CD8-positive, alpha-beta memory T cell (primary cell): Measurements from ENCODE around the gene PARD3. TPM values are rescaled to one million over a fixed set of nuclear protein-coding genes. Genes with fewer than 3 reads are reported as not detected.

ENCODE experiments used
- CTCF ChIA-PET: fragments of 350-600 bp; sonication (Branson Sonifier 250); formaldehyde crosslinking; loops from one replicate; lab custom pipeline; 2021; ENCODE audit warnings: antibody characterized with exemption; lab: Charles Lee
- POLR2A ChIA-PET: fragments of 350-600 bp; sonication (Branson Sonifier 250); formaldehyde crosslinking; loops from one replicate; lab custom pipeline; 2021; ENCODE audit warnings: antibody characterized with exemption; lab: Charles Lee
- DNase-seq, 5 donors: peaks; one replicate each; pipeline versions ENCODE4 v3.0.0 to v3.0.0-alpha.2; 2020 to 2022; ENCODE audit warnings: mixed read lengths in 1 of 5
- H3K27ac ChIP-seq: one replicate; pipeline ENCODE4 v1.7.0; 2013; ENCODE audit warnings: low read depth, mild to moderate bottlenecking, low read length, moderate library complexity
- H3K27me3 ChIP-seq: 2 replicates; pipeline ENCODE4 v1.7.0; 2013; ENCODE audit warnings: low read length, mild to moderate bottlenecking; ENCODE audit not compliant: insufficient read depth, poor library complexity, severe bottlenecking
- H3K36me3 ChIP-seq: 2 replicates; pipeline ENCODE4 v1.7.0; 2013; ENCODE audit warnings: mild to moderate bottlenecking, low read length, moderate library complexity; ENCODE audit not compliant: insufficient read depth
- H3K4me1 ChIP-seq: 2 replicates; pipeline ENCODE4 v1.7.0; 2013; ENCODE audit warnings: mild to moderate bottlenecking, low read length, moderate library complexity; ENCODE audit not compliant: insufficient read depth
- H3K4me3 ChIP-seq: 2 replicates; pipeline ENCODE4 v1.7.0; 2013; ENCODE audit warnings: mild to moderate bottlenecking, low read length
- H3K9me3 ChIP-seq: 2 replicates; pipeline ENCODE4 v1.7.0; 2013; ENCODE audit warnings: mild to moderate bottlenecking, low read length
- H3K27ac Mint-ChIP-seq, 8 donors: one replicate each; pipeline ENCODE4 v1.8.0; 2020 to 2021; ENCODE audit warnings: mixed read lengths in 8 of 8, mild to moderate bottlenecking in 6 of 8, inconsistent platforms in 3 of 8, moderate library complexity in 3 of 8
- H3K27me3 Mint-ChIP-seq, 2 donors: one replicate each; pipeline ENCODE4 v1.8.0; 2020 to 2021; ENCODE audit warnings: mixed read lengths in 2 of 2, mild to moderate bottlenecking in 1 of 2, moderate library complexity in 1 of 2
- H3K36me3 Mint-ChIP-seq, 3 donors: one replicate each; pipeline ENCODE4 v1.8.0; 2020 to 2021; ENCODE audit warnings: mixed read lengths in 3 of 3, inconsistent platforms in 1 of 3, mild to moderate bottlenecking in 1 of 3
- H3K4me1 Mint-ChIP-seq, 3 donors: one replicate each; pipeline ENCODE4 v1.8.0; 2020 to 2021; ENCODE audit warnings: mixed read lengths in 3 of 3, inconsistent platforms in 1 of 3, mild to moderate bottlenecking in 1 of 3
- H3K4me3 Mint-ChIP-seq, 7 donors: one replicate each; pipeline ENCODE4 v1.8.0; 2020 to 2021; ENCODE audit warnings: mixed read lengths in 7 of 7, mild to moderate bottlenecking in 6 of 7, moderate library complexity in 4 of 7, inconsistent platforms in 2 of 7
- H3K9me3 Mint-ChIP-seq, 5 donors: one replicate each; pipeline ENCODE4 v1.8.0; 2020 to 2022; ENCODE audit warnings: mixed read lengths in 5 of 5, mild to moderate bottlenecking in 3 of 5, moderate library complexity in 2 of 5, inconsistent platforms in 1 of 5
- polyA plus RNA-seq: library from polyadenylated mRNA; unstranded; fragments of 300-500 nt; fragmentation: Illumina TruSeq; gene quantifications from one replicate; pipeline ENCODE4 v1.2.3, GENCODE V29; 2021
- total RNA-seq, 2 experiments: library from RNA; stranded (reverse); gene quantifications; one replicate each; pipeline ENCODE4 v1.2.3, GENCODE V29; 2021

The PARD3 gene
- total and polyA plus RNA-seq, 3 experiments from 2014 or later, result 0.27 to 0.46 TPM; not detected in 1

DNA sequence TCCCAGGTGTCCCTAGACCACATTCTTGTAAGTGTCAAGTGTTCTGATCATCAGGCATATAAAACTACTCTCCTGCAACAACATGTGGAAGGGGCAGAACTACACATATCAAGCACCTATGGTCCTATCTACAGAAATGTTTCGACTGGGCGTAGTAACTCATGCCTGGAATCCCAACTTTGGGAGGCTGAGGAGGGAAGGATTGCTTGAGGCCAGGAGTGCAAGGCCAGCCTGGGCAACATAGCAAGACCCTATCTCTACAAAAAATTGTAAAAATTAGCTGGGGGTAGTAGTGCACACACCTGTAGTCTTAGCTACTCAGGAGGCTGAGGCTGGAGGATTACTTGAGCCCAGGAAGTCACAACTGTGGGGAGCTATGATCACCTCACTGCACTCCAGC, 244.2 kb downstream of the PARD3 start:
- H3K4me3 ChIP-seq, result no peak overlapping the region
- H3K27me3 Mint-ChIP-seq, result peaks cover 0 to 4% of the 10 kb centered on the region in 2 donors
- H3K27ac ChIP-seq, result no peak overlapping the region
- H3K4me1 ChIP-seq, result no peaks in the 10 kb centered on the region
- no peaks in the 10 kb centered on the region for H3K9me3 Mint-ChIP-seq
- H3K9me3 ChIP-seq, result no peaks in the 10 kb centered on the region
- no peaks in the 10 kb centered on the region for H3K36me3 Mint-ChIP-seq
- H3K27ac Mint-ChIP-seq, result no peak overlapping the region
- H3K4me3 Mint-ChIP-seq, result no peak overlapping the region
- POLR2A ChIA-PET, result no interaction called here
- no peaks in the 10 kb centered on the region for H3K36me3 ChIP-seq
- DNase-seq, result no peak
- CTCF ChIA-PET, result no interaction called here
- no peaks in the 10 kb centered on the region for H3K4me1 Mint-ChIP-seq
- H3K27me3 ChIP-seq, result no peaks in the 10 kb centered on the region

DNA sequence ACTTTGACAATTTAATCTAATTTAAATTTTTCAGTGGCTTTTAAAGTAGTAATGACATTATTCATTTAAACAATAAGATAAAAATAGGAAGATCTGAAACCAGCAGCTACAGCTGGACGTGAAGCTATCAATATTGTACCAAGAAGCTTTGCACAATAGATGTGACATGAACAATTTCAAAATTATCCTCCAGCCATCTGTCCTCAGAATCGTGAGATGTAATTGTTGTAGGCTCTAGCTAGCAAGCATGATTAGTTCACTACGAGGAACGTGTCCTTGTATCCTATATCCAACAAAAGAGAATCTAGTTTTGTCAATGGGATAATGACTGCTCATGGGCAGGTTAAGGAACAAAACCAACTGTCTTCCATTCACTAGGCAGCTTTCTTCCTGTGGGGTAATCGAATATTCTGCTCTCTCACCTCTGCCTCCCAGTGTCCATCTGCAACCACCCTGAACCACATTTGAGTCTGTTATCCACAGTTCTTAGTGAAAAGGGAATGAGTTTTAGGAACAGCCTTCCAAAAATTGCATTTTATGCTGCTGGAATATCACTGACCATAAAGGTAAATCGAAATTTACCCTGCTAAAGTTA, 247.3 kb downstream of the PARD3 start:
- Histone ChIP-seq H3K4me1 (no peaks in the 10 kb centered on the region), H3K9me3 (no peaks in the 10 kb centered on the region), H3K36me3 (no peaks in the 10 kb centered on the region), H3K4me3 (no peak overlapping the region), H3K27ac (no peak overlapping the region), H3K27me3 (no peaks in the 10 kb centered on the region)
- no peak overlapping the region for H3K4me3 Mint-ChIP-seq
- no peak for DNase-seq
- peaks cover 0 to 5% of the 10 kb centered on the region in 2 donors for H3K27me3 Mint-ChIP-seq
- H3K27ac Mint-ChIP-seq, result no peak overlapping the region
- ChIA-PET POLR2A (no interaction called here), CTCF (no interaction called here)
- H3K36me3 Mint-ChIP-seq, result no peaks in the 10 kb centered on the region
- H3K4me1 Mint-ChIP-seq, result no peaks in the 10 kb centered on the region
- no peaks in the 10 kb centered on the region for H3K9me3 Mint-ChIP-seq

GRCh38 chr10:34565934-34566333, 249.2 kb downstream of the PARD3 start:
- Mint-ChIP-seq H3K9me3 (no peaks in the 10 kb centered on the region), H3K4me1 (no peaks in the 10 kb centered on the region), H3K27ac (no peak overlapping the region), H3K4me3 (no peak overlapping the region), H3K27me3 (peaks cover 0 to 5% of the 10 kb centered on the region in 2 donors), H3K36me3 (no peaks in the 10 kb centered on the region)
- H3K9me3 ChIP-seq, result no peaks in the 10 kb centered on the region
- no peak overlapping the region for H3K4me3 ChIP-seq
- POLR2A ChIA-PET, result no interaction called here
- H3K36me3 ChIP-seq, result no peaks in the 10 kb centered on the region
- H3K27ac ChIP-seq, result no peak overlapping the region
- no peaks in the 10 kb centered on the region for H3K4me1 ChIP-seq
- no peak for DNase-seq
- H3K27me3 ChIP-seq, result no peaks in the 10 kb centered on the region
- CTCF ChIA-PET, result no interaction called here

DNA sequence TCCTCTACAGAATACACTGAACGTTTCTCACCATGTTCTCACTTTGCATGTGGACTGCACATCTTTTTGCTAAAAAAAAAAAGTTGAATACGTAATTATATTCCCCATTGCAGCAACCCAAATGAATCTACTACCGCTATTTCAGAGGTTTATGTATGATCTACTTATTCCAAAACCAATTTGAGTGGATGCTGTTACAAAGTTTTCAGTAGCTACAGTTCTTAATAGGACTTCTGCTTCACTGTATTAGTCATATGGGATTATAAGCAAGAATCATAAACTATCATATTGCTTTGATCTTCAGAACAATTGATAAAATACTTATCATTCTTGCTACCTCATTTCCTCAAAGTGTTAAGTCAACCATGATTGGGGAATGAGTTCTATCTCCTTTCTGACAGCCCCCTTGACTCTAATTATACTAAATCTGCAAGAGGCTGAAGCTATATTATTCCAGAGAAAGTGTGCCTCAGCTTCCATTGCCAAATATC, 257.0 kb downstream of the PARD3 start:
- H3K27ac Mint-ChIP-seq, result no peak overlapping the region
- Histone ChIP-seq H3K27ac (no peak overlapping the region), H3K4me3 (no peak overlapping the region), H3K36me3 (no peaks in the 10 kb centered on the region), H3K9me3 (no peaks in the 10 kb centered on the region), H3K4me1 (no peaks in the 10 kb centered on the region), H3K27me3 (no peaks in the 10 kb centered on the region)
- H3K9me3 Mint-ChIP-seq, result peaks cover 0 to 5% (median 0%) of the 10 kb centered on the region in 5 donors
- POLR2A ChIA-PET, result no interaction called here
- H3K36me3 Mint-ChIP-seq, result no peaks in the 10 kb centered on the region
- no peaks in the 10 kb centered on the region for H3K27me3 Mint-ChIP-seq
- CTCF ChIA-PET, result no interaction called here
- no peak for DNase-seq
- H3K4me1 Mint-ChIP-seq, result no peaks in the 10 kb centered on the region
- H3K4me3 Mint-ChIP-seq, result no peak overlapping the region

DNA sequence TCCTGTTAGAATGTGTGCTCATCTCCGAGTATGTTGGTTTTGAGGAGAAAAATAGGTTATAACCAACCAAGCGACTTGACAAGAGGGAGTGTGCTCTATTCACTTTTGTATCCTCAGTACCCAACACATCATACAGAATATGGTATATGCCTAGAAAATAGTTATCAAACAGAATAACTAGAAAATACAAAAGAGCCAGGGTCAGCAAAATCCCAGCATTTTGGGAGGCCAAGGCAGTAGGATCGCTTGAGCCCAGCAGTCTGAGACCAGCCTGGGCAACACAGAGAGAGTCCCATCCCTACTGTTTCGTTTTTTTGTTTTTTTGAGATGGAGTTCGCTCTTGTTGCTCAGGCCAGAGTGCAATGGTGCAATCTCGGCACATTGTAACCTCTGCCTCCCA, 257.9 kb downstream of the PARD3 start:
- Mint-ChIP-seq H3K27ac (no peak overlapping the region), H3K36me3 (no peaks in the 10 kb centered on the region), H3K4me1 (no peaks in the 10 kb centered on the region), H3K27me3 (no peaks in the 10 kb centered on the region), H3K9me3 (peaks cover 0 to 5% (median 0%) of the 10 kb centered on the region in 5 donors), H3K4me3 (no peak overlapping the region)
- DNase-seq, result no peak
- Histone ChIP-seq H3K27ac (no peak overlapping the region), H3K27me3 (no peaks in the 10 kb centered on the region), H3K4me1 (no peaks in the 10 kb centered on the region), H3K36me3 (no peaks in the 10 kb centered on the region), H3K9me3 (no peaks in the 10 kb centered on the region), H3K4me3 (no peak overlapping the region)
- POLR2A ChIA-PET, result no interaction called here
- CTCF ChIA-PET, result no interaction called here

DNA sequence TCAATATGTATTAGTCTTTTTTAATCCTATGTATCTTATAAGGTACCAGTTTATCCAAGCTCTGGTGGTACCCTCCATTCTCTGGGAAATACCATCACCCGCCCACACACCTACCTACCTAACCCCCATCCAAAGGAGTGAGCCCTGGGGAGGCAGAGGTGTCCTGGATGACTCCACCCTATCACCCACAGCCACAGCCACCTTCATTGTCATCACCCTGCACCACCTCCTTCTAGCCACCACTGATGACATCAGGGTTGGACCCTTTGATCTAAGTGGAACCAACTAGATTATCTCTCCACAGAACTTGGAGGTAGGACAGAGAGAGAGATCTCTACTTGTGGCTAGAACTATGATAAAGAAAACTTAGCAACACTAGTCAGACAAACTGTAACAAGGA, 259.4 kb downstream of the PARD3 start:
- POLR2A ChIA-PET, result no interaction called here
- H3K9me3 Mint-ChIP-seq, result peaks cover 0 to 5% (median 0%) of the 10 kb centered on the region in 5 donors
- H3K36me3 Mint-ChIP-seq, result no peaks in the 10 kb centered on the region
- no peaks in the 10 kb centered on the region for H3K36me3 ChIP-seq
- H3K4me3 ChIP-seq, result no peak overlapping the region
- H3K4me1 Mint-ChIP-seq, result no peaks in the 10 kb centered on the region
- no peak overlapping the region for H3K4me3 Mint-ChIP-seq
- no peaks in the 10 kb centered on the region for H3K4me1 ChIP-seq
- no peaks in the 10 kb centered on the region for H3K9me3 ChIP-seq
- CTCF ChIA-PET, result no interaction called here
- peak in 1 of 5 donors; percentile 29 for DNase-seq
- no peak overlapping the region for H3K27ac ChIP-seq
- H3K27ac Mint-ChIP-seq, result peak overlapping the region in 2 of 8 donors; percentile 38 to 66
- no peaks in the 10 kb centered on the region for H3K27me3 ChIP-seq
- no peaks in the 10 kb centered on the region for H3K27me3 Mint-ChIP-seq

DNA sequence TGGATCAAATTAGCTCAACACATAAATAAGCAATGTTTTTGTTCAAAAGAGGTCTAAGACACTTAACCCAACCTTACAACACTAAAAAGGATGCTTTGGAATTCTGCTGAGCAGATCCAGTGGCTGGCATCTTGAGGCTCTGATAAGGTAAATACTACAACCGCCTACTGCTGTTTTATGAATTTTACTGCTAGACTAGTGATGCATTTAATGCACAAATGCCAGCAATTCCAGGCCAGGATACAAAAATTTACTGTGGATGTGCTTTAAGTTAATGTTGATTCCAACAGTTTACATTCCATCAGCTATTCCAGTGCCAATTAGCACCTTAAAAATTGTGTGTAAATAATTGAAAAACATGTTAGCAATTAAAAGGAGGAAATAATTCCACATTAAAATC, 261.3 kb downstream of the PARD3 start:
- H3K9me3 ChIP-seq, result no peaks in the 10 kb centered on the region
- H3K4me3 ChIP-seq, result no peak overlapping the region
- H3K36me3 Mint-ChIP-seq, result no peaks in the 10 kb centered on the region
- no peak overlapping the region for H3K27ac ChIP-seq
- H3K9me3 Mint-ChIP-seq, result peaks cover 0 to 5% (median 0%) of the 10 kb centered on the region in 5 donors
- no peak overlapping the region for H3K27ac Mint-ChIP-seq
- ChIA-PET CTCF (no interaction called here), POLR2A (no interaction called here)
- H3K4me1 ChIP-seq, result no peaks in the 10 kb centered on the region
- no peak for DNase-seq
- H3K4me3 Mint-ChIP-seq, result no peak overlapping the region
- no peaks in the 10 kb centered on the region for H3K27me3 ChIP-seq
- H3K4me1 Mint-ChIP-seq, result no peaks in the 10 kb centered on the region
- no peaks in the 10 kb centered on the region for H3K36me3 ChIP-seq
- no peaks in the 10 kb centered on the region for H3K27me3 Mint-ChIP-seq

GRCh38 chr10:34551295-34551694, 263.8 kb downstream of the PARD3 start:
- no peaks in the 10 kb centered on the region for H3K27me3 ChIP-seq
- H3K27ac Mint-ChIP-seq, result no peak overlapping the region
- H3K4me3 Mint-ChIP-seq, result no peak overlapping the region
- H3K4me1 ChIP-seq, result no peaks in the 10 kb centered on the region
- H3K9me3 Mint-ChIP-seq, result peaks cover 0 to 2% (median 0%) of the 10 kb centered on the region in 5 donors
- H3K9me3 ChIP-seq, result no peaks in the 10 kb centered on the region
- CTCF ChIA-PET, result no interaction called here
- no peak overlapping the region for H3K4me3 ChIP-seq
- no peaks in the 10 kb centered on the region for H3K36me3 Mint-ChIP-seq
- H3K27me3 Mint-ChIP-seq, result no peaks in the 10 kb centered on the region
- no peak for DNase-seq
- POLR2A ChIA-PET, result no interaction called here
- H3K4me1 Mint-ChIP-seq, result no peaks in the 10 kb centered on the region
- no peaks in the 10 kb centered on the region for H3K36me3 ChIP-seq
- H3K27ac ChIP-seq, result no peak overlapping the region
